SK-N-MC (cell line): ENCODE results near the gene TMEM59.

Experiments
- EZH2 ChIP-seq: fragments of 200-600 bp; sonication (generic); IDR thresholded peaks from one replicate; pipeline ENCODE4 v1.6.1; 2017; ENCODE audit warnings: antibody characterized with exemption
- POLR2AphosphoS5 ChIP-seq: IDR thresholded peaks from 2 replicates; pipeline ENCODE4 v1.6.1; 2012; ENCODE audit warnings: mild to moderate bottlenecking, low read depth, low read length, borderline replicate concordance

DNA sequence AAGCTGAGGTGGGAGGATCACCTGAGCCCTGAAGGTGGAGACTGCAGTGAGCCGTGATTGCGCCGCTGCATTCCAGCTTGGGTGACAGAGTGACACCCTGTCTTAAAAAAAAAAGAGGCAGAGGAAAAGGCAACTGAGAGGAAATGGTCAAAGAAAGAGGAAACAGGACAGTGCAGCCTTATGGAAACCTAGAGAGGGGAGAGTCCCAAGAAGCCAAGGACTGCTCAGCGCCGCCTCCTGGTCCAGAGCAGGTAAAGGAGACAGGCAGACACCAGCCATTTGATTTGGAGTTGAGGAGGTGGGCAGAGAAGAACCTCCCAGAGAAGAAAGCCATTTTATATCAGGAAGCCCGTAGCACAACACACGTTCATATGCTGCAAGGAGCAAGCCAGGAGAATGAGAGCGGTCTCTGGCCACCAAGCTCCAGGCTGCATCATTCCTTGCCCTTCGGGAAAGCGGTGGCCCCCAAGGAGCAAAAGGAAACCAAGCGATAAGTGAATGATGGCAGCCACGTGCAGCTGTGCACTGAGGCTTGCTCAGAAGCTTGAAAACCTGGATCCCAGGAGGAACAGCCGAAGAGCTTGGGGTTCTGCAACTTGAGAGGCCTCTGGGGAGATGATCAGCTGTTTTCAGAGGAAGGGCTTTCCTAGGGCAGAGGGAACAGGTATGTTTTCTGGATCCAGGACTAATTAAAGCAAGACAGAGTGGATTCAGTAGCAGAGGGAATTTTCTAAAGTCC lies 73.1 kb downstream of the TMEM59 start:
- no peak for TF ChIP-seq EZH2
- TF ChIP-seq POLR2AphosphoS5: no peak
